Stimulated activated CD8-positive, alpha-beta memory T cell treated with anti-CD3 and anti-CD28 coated beads, Interleukin-12 subunit alpha, Interleukin-12 subunit beta, amount 100 ng/mL, for 24 hours (primary cell): ENCODE measurements around the gene PTK6.
A peak's percentile ranks its signal among the peaks of the same experiment; 100 is the strongest.
"Not testable (repeated sequence)": the region's sequence is repeated elsewhere in the genome, so short reads cannot be mapped to it uniquely, and the experiment has no call there.

Source experiments
- DNase-seq: peaks from one replicate; pipeline ENCODE4 v3.0.0-alpha.2; 2020; ENCODE audit errors: extremely low read depth

Gene PTK6

GRCh38 chr20:63529861-63530787 is 7.1 kb downstream of the PTK6 start:
- DNase-seq, result no peak

- no peak for DNase-seq
Observed at GRCh38 chr20:63529180-63529860, 7.9 kb downstream of the PTK6 start.

DNA sequence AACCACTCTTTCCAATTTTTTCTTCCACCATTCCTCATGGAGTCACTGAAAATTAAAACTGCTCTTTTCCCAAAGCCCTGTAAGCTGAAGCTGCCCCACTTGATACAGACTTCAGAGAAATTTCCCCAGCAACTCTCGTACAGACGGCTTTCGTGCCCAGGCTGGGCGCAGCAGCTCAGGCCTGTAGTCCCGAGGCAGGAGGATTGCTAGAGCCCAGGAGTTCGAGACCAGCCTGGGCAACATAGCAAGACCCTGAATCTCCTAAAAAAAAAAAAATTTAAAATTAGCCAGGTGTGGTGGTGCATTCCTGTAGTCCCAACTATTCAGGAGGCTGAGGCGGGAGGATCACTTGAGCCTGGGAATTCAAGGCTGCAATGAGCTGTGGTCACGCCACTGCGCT is 10.0 kb downstream of the PTK6 start:
- no peak for DNase-seq

GRCh38 chr20:63525971-63526370 is 11.2 kb downstream of the PTK6 start:
- no peak for DNase-seq

DNA sequence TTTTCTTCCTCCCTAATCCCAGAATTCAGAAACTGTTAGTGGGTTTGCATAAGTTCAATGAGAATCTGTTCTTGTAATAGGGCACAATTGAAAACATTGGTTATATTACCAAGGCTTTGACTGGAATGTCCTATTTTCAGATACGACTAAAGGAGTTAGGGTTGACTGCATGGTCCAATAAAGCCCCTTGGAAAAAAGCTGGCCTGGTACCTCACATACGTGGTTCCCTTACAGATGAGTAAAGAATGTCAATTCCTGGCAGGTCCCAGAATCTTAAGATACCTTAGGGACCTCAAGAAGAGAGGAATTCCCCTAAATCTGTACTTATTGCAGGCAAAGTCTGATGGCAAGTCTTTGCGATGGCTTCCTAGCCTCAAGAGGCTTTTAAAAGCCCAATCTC is 12.0 kb downstream of the PTK6 start:
- no peak for DNase-seq

DNA sequence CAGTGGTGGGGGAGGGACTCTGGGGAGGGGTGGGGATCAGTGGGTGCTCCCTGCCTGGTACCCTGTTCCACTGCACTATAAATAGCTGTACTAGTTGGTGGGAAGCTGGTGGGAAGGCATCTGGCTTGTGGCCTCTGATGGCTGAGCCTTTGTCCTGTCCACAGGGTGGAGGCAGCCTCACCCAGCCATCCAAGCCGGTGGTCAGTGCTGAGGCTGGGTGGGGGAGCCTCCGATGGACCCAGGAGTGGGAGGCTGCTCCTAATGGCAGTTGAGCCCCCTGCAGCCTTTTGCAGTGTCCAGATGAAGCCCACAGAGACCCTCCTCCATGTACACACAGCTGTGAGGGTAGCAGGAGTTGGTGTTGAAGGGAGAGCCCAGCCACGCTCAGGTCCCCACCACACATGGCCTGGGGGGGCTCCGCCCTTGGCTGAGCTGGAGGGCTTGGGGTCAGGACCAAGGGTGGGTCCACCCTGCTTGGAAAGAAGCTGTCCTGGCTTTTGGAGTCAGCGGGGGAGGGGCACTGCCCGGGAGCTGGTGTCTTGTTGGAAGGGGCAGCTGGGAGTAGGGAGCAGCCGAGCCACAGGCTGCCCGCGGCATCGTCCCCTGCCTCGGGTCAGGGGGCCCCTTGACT is 14.1 kb downstream of the PTK6 start:
- no peak for DNase-seq

GRCh38 chr20:63522091-63522868 is 14.9 kb downstream of the PTK6 start:
- no peak for DNase-seq

- no peak for DNase-seq
Observed at GRCh38 chr20:63521602-63522001, 15.6 kb downstream of the PTK6 start.

GRCh38 chr20:63520934-63521601 is 16.1 kb downstream of the PTK6 start:
- DNase-seq, result no peak

DNA sequence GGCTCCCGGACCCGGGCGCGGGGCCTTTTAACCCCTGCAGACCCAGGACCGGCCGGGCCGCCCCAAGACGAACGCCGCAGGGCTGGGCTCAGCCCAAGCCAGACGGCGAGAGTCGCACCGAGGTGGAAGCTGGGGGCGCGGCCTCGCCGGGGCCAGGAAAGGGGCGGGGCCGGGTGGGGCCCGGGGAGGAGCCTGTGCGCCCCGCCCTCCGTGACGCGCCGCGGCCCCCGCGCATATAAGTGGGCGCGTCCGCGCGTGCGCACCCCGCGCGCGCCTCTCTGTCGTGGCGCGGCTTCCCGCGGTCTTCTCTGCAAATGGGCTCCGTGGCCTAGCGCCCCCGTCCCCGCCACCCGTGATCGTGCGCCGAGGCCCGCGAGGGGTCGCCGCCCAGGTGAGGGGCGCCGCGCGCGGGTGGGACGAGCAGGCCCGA is 16.7 kb downstream of the PTK6 start, which contains the start of gene PPDPF:
TSS of gene PPDPF (plus strand) at position 262 of the 430 bp plus-strand sequence. CDS start 544 bp downstream, outside the sequence.
- peak; percentile 66 for DNase-seq

DNA sequence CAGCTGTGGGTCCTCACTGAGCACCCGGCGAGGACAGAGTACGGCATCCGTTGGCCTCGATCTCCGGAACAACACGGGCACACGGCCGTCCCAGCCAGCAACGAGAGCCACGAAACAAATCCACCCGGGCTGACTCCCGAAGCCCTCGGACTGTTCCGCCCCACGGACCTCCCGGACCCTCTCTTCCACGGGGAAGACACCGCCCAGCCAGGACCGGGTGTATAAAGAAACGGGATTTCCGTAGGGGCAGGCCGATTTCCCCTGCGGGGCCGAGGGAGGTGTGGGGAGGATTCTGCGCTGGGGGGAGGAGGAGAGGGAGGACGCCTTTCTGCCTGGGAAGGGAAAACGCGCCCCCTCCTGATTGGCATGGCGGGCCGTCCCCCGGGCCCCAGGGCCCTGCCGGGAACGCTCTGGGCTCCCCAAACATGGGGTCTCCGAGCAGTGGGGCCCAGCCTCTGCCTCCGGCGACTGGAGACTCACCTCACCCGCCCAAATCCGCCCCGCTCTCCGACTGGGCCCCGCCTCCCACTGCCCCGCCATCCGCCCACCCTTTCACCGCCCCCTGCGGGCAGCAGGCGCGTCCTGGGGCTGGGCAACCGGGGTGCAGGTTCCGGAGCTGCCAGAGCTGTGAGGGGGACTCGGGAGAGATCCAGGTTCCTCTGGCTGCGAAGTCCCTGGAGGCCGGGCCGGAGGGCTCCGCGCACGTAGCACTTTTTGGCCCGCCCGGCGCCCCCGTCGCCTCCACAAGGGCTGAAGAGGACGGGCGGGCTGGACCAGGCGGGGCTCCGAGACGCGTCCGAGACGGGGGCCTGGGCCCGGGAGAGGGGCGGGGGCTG is 17.3 kb downstream of the PTK6 start:
- DNase-seq, result no peak

DNA sequence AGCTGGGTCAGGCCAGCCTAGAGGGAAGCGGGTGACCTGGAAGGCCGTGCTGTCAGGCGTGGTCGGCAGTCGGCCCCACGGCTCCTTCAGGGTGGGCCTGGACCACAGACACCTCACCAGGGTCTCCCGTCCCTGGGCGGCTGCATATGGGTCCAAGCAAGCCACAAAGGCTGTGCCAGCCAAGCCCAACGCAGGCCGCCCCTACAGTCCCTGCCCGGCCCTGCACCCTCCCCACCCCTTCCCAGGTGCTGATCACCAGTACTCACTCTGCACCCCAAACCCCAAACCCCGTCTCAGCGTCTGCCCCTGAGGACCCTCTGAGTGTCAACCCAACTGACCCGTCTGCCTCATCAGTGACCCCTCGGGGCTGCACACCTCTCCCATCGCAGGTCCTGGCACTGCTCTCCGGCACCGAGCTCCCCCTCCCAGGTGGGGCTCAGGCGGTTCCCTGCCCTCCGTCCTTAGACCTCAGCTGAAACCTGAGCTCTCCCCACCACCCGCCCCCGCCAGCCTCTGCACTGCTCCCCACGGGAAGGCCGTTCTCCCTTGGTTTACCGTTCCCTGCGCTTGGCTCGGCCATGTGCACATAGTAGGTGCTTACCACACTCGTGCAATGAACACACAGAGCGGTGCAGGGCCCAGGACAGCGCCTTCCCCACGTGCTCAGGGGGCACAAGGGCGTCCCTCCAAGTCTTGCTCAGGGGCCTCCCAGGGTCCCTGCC is 18.1 kb downstream of the PTK6 start:
- no peak for DNase-seq

GRCh38 chr20:63518351-63518861 is 18.8 kb downstream of the PTK6 start:
- no peak for DNase-seq

GRCh38 chr20:63517376-63518309 is 19.5 kb downstream of the PTK6 start:
- no peak for DNase-seq

DNA sequence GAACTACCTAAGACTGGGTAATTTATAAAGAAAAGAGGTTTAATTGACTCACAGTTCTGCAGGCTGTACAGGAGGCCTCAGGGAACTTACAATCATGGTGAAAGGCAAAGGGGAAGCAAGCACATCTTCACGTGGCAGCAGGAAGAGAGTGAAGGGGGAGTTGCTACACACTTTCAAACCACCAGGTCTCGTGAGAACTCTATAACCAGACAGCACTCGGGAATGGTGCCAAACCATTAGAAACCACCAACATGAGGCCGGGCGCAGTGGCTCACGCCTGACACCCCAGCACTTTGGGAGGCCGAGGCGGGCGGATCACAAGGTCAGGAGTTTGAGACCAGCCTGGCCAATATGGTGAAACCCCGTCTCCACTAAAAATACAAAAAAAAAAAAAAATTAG is 22.7 kb downstream of the PTK6 start:
- DNase-seq, result not testable (repeated sequence)

DNA sequence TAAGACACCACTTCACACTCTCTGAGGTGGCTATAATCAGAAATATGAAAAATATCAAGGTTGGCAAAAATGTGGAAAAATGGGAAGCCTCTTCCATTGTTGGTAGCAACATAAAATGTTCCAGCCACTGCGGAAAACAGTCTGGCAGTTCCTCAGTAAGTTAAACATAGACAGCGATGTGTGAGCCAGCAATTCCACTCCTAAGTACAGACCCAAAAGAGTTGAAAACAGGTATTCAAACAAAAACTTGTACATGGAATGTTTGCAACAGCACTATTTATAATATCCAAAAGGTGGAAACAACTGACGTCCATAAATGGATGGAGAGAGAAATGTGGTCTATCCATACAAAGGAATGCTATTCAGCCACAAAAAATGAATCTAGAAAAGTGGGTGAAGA is 24.0 kb downstream of the PTK6 start:
- DNase-seq, result no peak

- DNase-seq, result no peak
Observed at GRCh38 chr20:63509088-63509564, 28.1 kb downstream of the PTK6 start.
